ENCODE measurements around the gene CLEC16A. TPM values are rescaled to one million over a fixed set of nuclear protein-coding genes. Genes with fewer than 3 reads are reported as not detected.

CLEC16A gene
- total RNA-seq, 4 donors from 2014 or later = 24.5 to 33.0 (median 29.3) TPM

DNA sequence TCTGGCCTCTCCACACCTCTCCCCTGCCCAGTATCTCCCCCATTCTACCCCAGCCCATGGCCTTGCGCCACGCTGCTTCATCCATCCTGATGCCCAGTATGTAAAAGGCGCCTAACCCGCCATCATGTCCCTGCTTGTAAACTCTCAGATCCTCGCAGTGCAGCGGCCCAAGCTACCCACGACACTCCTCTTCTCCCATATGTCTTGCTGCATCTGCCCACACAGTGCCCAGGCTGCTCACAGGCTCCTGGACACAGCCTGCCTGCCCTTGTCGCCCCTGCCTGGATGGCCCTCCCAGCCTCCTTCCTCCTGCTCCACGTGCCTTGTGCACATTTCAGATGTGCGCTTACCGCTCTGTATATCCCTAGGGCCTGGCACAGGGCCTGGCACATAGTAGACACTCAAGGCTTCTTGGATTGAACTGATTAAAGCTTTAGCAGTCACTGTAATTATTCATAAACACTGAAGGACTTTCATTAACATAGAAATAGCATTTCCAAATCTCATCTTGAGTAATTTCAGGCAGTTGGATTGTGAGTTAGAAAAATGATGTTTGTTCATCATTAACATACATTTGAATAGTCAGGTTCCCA lies 129.1 kb downstream of the CLEC16A start:
- Histone ChIP-seq H3K9me3 (no peaks in the 10 kb centered on the region), H3K4me3 (no peak overlapping the region), H3K36me3 (no peaks in the 10 kb centered on the region), H3K27ac (no peak overlapping the region), H3K27me3 (no peaks in the 10 kb centered on the region), H3K4me1 (peaks cover 3 to 8% of the 10 kb centered on the region in 2 donors)
- DNase-seq (no peak), ATAC-seq (no peak)
- TF ChIP-seq, protein P1, sequence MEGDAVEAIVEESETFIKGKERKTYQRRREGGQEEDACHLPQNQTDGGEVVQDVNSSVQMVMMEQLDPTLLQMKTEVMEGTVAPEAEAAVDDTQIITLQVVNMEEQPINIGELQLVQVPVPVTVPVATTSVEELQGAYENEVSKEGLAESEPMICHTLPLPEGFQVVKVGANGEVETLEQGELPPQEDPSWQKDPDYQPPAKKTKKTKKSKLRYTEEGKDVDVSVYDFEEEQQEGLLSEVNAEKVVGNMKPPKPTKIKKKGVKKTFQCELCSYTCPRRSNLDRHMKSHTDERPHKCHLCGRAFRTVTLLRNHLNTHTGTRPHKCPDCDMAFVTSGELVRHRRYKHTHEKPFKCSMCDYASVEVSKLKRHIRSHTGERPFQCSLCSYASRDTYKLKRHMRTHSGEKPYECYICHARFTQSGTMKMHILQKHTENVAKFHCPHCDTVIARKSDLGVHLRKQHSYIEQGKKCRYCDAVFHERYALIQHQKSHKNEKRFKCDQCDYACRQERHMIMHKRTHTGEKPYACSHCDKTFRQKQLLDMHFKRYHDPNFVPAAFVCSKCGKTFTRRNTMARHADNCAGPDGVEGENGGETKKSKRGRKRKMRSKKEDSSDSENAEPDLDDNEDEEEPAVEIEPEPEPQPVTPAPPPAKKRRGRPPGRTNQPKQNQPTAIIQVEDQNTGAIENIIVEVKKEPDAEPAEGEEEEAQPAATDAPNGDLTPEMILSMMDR (IDR thresholded peaks at IDR 0.05 in 4 of 5, conservative IDR thresholded peaks at IDR 0.05 in 1 of 5) = no peak
- TF ChIP-seq POLR2A (IDR thresholded peaks at IDR 0.05) = no peak
- in situ Hi-C loops (cut with MboI; ENCODE audit: low sequenced_read_pairs in 4 of 4) = no loop called here
- intact Hi-C loops (cut with DNase I; ENCODE audit: low total_unique reads) = no loop called here

DNA sequence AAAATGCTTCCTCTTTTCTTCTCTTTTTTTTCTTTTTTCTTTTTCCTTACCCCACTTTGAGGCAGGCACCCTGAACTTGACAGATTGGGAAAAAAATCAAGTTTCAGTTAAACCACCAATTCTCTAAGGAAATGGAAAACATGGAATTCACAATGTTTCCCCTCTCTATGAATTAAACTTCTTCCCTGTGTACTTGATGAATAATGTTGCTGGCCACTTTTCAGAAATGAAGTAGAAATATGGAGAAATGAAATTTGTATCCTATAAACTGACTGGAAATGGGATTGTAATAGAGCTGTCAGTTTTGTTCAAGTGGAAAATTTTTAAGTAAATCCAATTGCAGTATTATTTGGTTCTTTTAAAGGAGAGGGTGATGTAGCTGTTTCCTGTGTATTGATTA lies 129.8 kb downstream of the CLEC16A start:
- no peak overlapping the region for H3K27ac ChIP-seq
- H3K4me1 ChIP-seq = peaks cover 7 to 9% of the 10 kb centered on the region in 2 donors
- no peak overlapping the region for H3K4me3 ChIP-seq
- ATAC-seq (no peak), DNase-seq (no peak)
- intact Hi-C loops (cut with DNase I; ENCODE audit: low total_unique reads) (no loop called here), in situ Hi-C loops (cut with MboI; ENCODE audit: low sequenced_read_pairs in 4 of 4) (no loop called here)
- H3K36me3 ChIP-seq = no peaks in the 10 kb centered on the region
- no peaks in the 10 kb centered on the region for H3K9me3 ChIP-seq
- TF ChIP-seq POLR2A (IDR thresholded peaks at IDR 0.05) = no peak
- TF ChIP-seq, protein P1 (IDR thresholded peaks at IDR 0.05 in 4 of 5, conservative IDR thresholded peaks at IDR 0.05 in 1 of 5) = no peak
- H3K27me3 ChIP-seq = no peaks in the 10 kb centered on the region

DNA sequence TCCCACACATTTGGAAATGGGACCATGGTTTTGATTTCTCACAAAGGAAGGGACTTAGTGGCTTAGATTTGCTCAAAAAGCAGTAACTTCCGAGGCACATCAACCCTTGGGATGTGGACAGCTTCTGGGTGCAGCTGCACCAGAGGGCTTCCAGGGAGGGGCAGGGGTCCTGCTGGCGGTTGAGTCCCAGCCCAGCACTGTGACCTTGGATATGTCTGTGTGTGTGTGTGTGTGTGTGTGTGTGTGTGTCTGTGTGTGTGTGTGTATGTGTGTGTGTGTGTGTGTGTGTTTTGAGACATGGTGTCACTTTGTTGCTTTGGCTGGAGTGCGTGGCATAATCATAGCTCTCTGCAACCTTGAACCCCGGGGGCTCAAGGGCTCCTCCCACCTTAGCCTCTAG lies 130.8 kb downstream of the CLEC16A start:
- TF ChIP-seq, protein P1 (IDR thresholded peaks at IDR 0.05 in 4 of 5, conservative IDR thresholded peaks at IDR 0.05 in 1 of 5) = no peak
- TF ChIP-seq POLR2A (IDR thresholded peaks at IDR 0.05) = no peak
- in situ Hi-C loops (cut with MboI; ENCODE audit: low sequenced_read_pairs in 4 of 4) (no loop called here), intact Hi-C loops (cut with DNase I; ENCODE audit: low total_unique reads) (no loop called here)
- no peaks in the 10 kb centered on the region for H3K27me3 ChIP-seq
- ATAC-seq (no peak), DNase-seq (no peak)
- no peaks in the 10 kb centered on the region for H3K36me3 ChIP-seq
- no peak overlapping the region for H3K4me3 ChIP-seq
- peaks cover 7 to 9% of the 10 kb centered on the region in 2 donors for H3K4me1 ChIP-seq
- H3K9me3 ChIP-seq = no peaks in the 10 kb centered on the region
- H3K27ac ChIP-seq = no peak overlapping the region

DNA sequence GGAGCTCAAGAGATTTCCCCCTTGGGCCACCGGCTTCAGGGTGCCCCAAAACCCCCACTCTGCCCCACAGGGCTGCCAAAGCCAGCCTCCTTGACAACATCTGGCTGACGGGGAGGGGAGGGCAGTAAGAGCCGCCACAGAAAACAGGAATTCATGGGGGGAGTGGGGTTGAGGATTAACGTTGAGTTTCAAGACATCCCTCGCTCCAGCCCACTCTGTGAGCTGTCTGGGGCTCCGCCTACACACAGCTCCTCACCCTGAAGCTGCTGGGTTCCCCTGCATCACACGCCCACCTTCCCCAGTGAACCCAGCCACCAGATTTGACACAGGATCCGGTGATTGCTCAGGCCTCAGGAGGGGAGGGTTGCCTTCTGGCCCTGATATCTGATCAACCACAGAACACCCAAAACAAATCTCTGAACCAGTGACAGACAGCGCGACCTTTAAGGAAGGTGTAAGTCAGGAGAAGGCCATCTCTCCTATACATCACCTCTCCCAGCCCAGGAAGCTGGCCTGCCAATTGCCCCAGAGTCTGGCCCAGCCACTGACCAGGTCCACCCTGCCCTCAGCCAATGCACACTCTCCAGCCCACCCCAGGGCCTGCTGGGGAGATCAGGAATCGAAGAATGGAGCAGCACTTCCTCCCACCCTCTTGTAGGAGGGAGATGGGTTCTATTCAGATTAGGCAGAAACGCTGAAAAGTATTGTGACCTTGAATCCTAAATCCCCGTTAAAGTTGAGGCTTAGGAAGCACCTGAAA lies 132.1 kb downstream of the CLEC16A start:
- Histone ChIP-seq H3K4me1 (peaks cover 7 to 9% of the 10 kb centered on the region in 2 donors), H3K27ac (peak overlapping the region in 1 of 4 donors; percentile 46), H3K4me3 (no peak overlapping the region), H3K27me3 (no peaks in the 10 kb centered on the region), H3K9me3 (no peaks in the 10 kb centered on the region), H3K36me3 (no peaks in the 10 kb centered on the region)
- no peak for TF ChIP-seq POLR2A (IDR thresholded peaks at IDR 0.05)
- TF ChIP-seq, protein P1 (IDR thresholded peaks at IDR 0.05 in 4 of 5, conservative IDR thresholded peaks at IDR 0.05 in 1 of 5) = no peak
- in situ Hi-C loops (cut with MboI; ENCODE audit: low sequenced_read_pairs in 4 of 4) = no loop called here
- DNase-seq (no peak), ATAC-seq (no peak)
- intact Hi-C loops (cut with DNase I; ENCODE audit: low total_unique reads) = no loop called here
